Neural cell (in vitro differentiated cells): ENCODE measurements around the gene TRIO.

ENCODE experiments used
- CTCF ChIP-seq: fragments of 450-650 bp; IDR thresholded peaks from 2 replicates; pipeline ENCODE4 v1.5.1; 2014; ENCODE audit warnings: antibody characterized with exemption, mild to moderate bottlenecking, moderate library complexity; ENCODE audit not compliant: poor library complexity, severe bottlenecking
- EP300 ChIP-seq: fragments of 450-650 bp; conservative IDR thresholded peaks from 2 replicates; pipeline ENCODE4 v1.6.1; 2014; ENCODE audit warnings: antibody characterized with exemption, mild to moderate bottlenecking, moderate library complexity; ENCODE audit not compliant: poor library complexity, severe bottlenecking
- EZH2 ChIP-seq: fragments of 200-600, 300-800 bp; shearing (Covaris generic), sonication (generic); IDR thresholded peaks from 2 replicates; pipeline ENCODE4 v1.6.1; 2014; ENCODE audit warnings: antibody characterized with exemption, low read length, borderline replicate concordance, mild to moderate bottlenecking; ENCODE audit not compliant: insufficient read depth, poor library complexity, severe bottlenecking
- RAD21 ChIP-seq: fragments of 450-650 bp; conservative IDR thresholded peaks from 2 replicates; pipeline ENCODE4 v1.6.1; 2014; ENCODE audit warnings: antibody characterized with exemption, mild to moderate bottlenecking, moderate library complexity

- no peak for TF ChIP-seq CTCF
- TF ChIP-seq RAD21 = no peak
- TF ChIP-seq EP300 = no peak
- no peak for TF ChIP-seq EZH2
These were observed 286.2 kb downstream of the TRIO start for GRCh38 chr5:14429101-14430050.
